ENCODE measurements around the gene MAST3. TPM values are rescaled to one million over a fixed set of nuclear protein-coding genes. Genes with fewer than 3 reads are reported as not detected.

The MAST3 gene
- total RNA-seq, 1 experiment from 2014 or later = 10.4 TPM

DNA sequence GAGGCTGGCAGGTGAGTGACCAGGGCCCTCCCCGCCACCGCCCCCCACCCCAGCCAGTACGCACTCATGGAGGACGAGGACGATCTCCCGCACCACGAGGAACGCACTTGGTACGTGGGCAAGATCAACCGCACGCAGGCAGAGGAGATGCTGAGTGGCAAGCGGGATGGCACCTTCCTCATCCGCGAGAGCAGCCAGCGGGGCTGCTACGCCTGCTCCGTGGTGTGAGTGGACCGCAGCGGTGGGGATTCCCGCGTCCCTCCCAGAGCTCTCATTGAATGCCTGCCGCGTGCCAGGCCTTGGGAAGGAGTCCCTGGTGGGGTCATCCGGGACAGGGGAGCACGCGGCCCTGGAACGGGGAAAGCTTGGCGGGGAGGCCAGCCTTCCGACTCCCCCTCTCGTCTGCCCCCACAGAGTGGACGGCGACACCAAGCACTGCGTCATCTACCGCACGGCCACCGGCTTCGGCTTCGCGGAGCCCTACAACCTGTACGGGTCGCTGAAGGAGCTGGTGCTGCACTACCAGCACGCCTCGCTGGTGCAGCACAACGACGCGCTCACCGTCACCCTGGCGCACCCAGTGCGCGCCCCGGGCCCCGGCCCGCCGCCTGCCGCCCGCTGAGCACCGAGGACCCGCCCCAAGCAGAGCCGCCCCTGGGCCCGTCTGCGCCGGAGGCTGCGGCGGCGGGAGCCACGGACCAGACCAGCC, 71.2 kb downstream of the MAST3 start:
- Histone ChIP-seq H3K4me1 (ENCODE audit: insufficient read depth, low read length) (no peaks in the 10 kb centered on the region), H3K18ac (ENCODE audit: insufficient read length, low read depth, low read length) (no peak overlapping the region), H3K4ac (ENCODE audit: low read depth, low read length) (no peak overlapping the region), H4K20me1 (ENCODE audit: control insufficient read depth, insufficient read depth, insufficient read length) (no peaks in the 10 kb centered on the region), H2AK5ac (ENCODE audit: insufficient read length, low read length) (no peak overlapping the region), H3K23ac (ENCODE audit: insufficient read length, low read depth, low read length) (no peak overlapping the region), H3K27me3 (ENCODE audit: insufficient read depth, low read length) (no peaks in the 10 kb centered on the region), H3K56ac (ENCODE audit: insufficient read length, low read depth, low read length) (no peak overlapping the region), H2BK15ac (ENCODE audit: low read depth, low read length) (no peak overlapping the region), H3K4me2 (ENCODE audit: insufficient read depth, insufficient read length, low read length) (no peak overlapping the region), H2BK120ac (ENCODE audit: low read depth, low read length, poor library complexity, severe bottlenecking) (no peak overlapping the region), H4K5ac (ENCODE audit: insufficient read length, low read depth, low read length) (no peak overlapping the region), H3K79me1 (ENCODE audit: insufficient read depth, low read depth, low read length, poor library complexity, severe bottlenecking) (no peaks in the 10 kb centered on the region), H3K79me2 (ENCODE audit: insufficient read depth, low read length) (no peaks in the 10 kb centered on the region), H2AFZ (ENCODE audit: low read length) (no peak overlapping the region), H3K9ac (ENCODE audit: extremely low read depth, insufficient read length, low read length) (no peak overlapping the region), H3K27ac (ENCODE audit: insufficient read length, low read depth, low read length) (no peak overlapping the region), H4K8ac (replicated peaks; ENCODE audit: insufficient read length, low read depth, low read length) (no peak overlapping the region), H3T11ph (ENCODE audit: low read length) (no peak overlapping the region), H2BK12ac (ENCODE audit: insufficient read length, low read depth, low read length) (no peak overlapping the region), H3K9me3 (ENCODE audit: control insufficient read depth, low read depth, low read length) (no peaks in the 10 kb centered on the region), H3K23me2 (ENCODE audit: insufficient read length, low read depth, low read length, poor library complexity, severe bottlenecking) (peaks cover 3% of the 10 kb centered on the region), H4K91ac (ENCODE audit: insufficient read length, low read depth, low read length) (no peak overlapping the region), H3K14ac (ENCODE audit: insufficient read depth, low read length) (no peak overlapping the region), H2BK20ac (ENCODE audit: low read depth, low read length, poor library complexity, severe bottlenecking) (no peak overlapping the region), H2BK5ac (ENCODE audit: insufficient read length, low read length) (no peak overlapping the region)
- no peaks in the 10 kb centered on the region for H3K9me3 Mint-ChIP-seq
- no CpG with 5 or more reads among the region's 66 CpGs for WGBS (ENCODE audit: extremely low coverage, insufficient read length, low lambda C conversion rate)
- H3K27ac Mint-ChIP-seq = no peak overlapping the region
- DNase-seq = no peak
- peaks cover 22 to 55% (median 55%) of the 10 kb centered on the region in 3 experiments for H3K36me3 Mint-ChIP-seq (ENCODE audit: insufficient read depth in 1 of 3, low read depth in 3 of 3)
- H3K4me1 Mint-ChIP-seq = peaks cover 5 to 8% of the 10 kb centered on the region in 2 experiments
- no peak overlapping the region for H3K4me3 Mint-ChIP-seq
- H3K27me3 Mint-ChIP-seq (ENCODE audit: low read depth) = no peaks in the 10 kb centered on the region
- TF ChIP-seq, protein P1, sequence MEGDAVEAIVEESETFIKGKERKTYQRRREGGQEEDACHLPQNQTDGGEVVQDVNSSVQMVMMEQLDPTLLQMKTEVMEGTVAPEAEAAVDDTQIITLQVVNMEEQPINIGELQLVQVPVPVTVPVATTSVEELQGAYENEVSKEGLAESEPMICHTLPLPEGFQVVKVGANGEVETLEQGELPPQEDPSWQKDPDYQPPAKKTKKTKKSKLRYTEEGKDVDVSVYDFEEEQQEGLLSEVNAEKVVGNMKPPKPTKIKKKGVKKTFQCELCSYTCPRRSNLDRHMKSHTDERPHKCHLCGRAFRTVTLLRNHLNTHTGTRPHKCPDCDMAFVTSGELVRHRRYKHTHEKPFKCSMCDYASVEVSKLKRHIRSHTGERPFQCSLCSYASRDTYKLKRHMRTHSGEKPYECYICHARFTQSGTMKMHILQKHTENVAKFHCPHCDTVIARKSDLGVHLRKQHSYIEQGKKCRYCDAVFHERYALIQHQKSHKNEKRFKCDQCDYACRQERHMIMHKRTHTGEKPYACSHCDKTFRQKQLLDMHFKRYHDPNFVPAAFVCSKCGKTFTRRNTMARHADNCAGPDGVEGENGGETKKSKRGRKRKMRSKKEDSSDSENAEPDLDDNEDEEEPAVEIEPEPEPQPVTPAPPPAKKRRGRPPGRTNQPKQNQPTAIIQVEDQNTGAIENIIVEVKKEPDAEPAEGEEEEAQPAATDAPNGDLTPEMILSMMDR (conservative IDR thresholded peaks at IDR 0.05) = no peak

Measured in H9 (cell line).